ENCODE measurements around the gene ENG.

ENG gene

GRCh38 chr9:127875306-127875966, 21.0 kb upstream of the ENG start:
- H3K27ac ChIP-seq (ENCODE audit: low read length): no peak overlapping the region
- H3K27me3 ChIP-seq (ENCODE audit: low read depth, low read length): no peaks in the 10 kb centered on the region
- H3K4me1 ChIP-seq (ENCODE audit: low read length): peaks cover 11% of the 10 kb centered on the region
- TF ChIP-seq CTCF (IDR thresholded peaks at IDR 0.05; ENCODE audit: low read depth, low read length) (no peak), EZH2phosphoT487 (IDR thresholded peaks at IDR 0.05; ENCODE audit: low read depth) (no peak)
- no peak overlapping the region for H2AFZ ChIP-seq (ENCODE audit: low read depth, low read length)
- H4K20me1 ChIP-seq (ENCODE audit: insufficient read depth, low read length): no peaks in the 10 kb centered on the region
- no peaks in the 10 kb centered on the region for H3K79me2 ChIP-seq (ENCODE audit: low read length)
- H3K36me3 ChIP-seq (replicated peaks; ENCODE audit: low read depth, low read length): no peaks in the 10 kb centered on the region
- no peaks in the 10 kb centered on the region for H3K9me3 ChIP-seq (ENCODE audit: insufficient read depth, low read length)
- no peak overlapping the region for H3K4me2 ChIP-seq (ENCODE audit: low read length)
- no peak overlapping the region for H3K4me3 ChIP-seq (ENCODE audit: low read length)
- H3K9ac ChIP-seq (ENCODE audit: low read length): no peak overlapping the region

GRCh38 chr9:127874301-127875221, 20.1 kb upstream of the ENG start:
- Histone ChIP-seq H3K27me3 (ENCODE audit: low read depth, low read length) (no peaks in the 10 kb centered on the region), H3K9ac (ENCODE audit: low read length) (no peak overlapping the region), H4K20me1 (ENCODE audit: insufficient read depth, low read length) (no peaks in the 10 kb centered on the region), H3K9me3 (ENCODE audit: insufficient read depth, low read length) (no peaks in the 10 kb centered on the region), H3K36me3 (replicated peaks; ENCODE audit: low read depth, low read length) (no peaks in the 10 kb centered on the region), H2AFZ (ENCODE audit: low read depth, low read length) (no peak overlapping the region), H3K4me2 (ENCODE audit: low read length) (no peak overlapping the region), H3K4me3 (ENCODE audit: low read length) (no peak overlapping the region), H3K4me1 (ENCODE audit: low read length) (peaks cover 6% of the 10 kb centered on the region), H3K27ac (ENCODE audit: low read length) (no peak overlapping the region), H3K79me2 (ENCODE audit: low read length) (no peaks in the 10 kb centered on the region)
- TF ChIP-seq CTCF (IDR thresholded peaks at IDR 0.05; ENCODE audit: low read depth, low read length) (no peak), EZH2phosphoT487 (IDR thresholded peaks at IDR 0.05; ENCODE audit: low read depth) (no peak)

- Histone ChIP-seq H3K9ac (ENCODE audit: low read length) (no peak overlapping the region), H4K20me1 (ENCODE audit: insufficient read depth, low read length) (no peaks in the 10 kb centered on the region), H3K4me1 (ENCODE audit: low read length) (peaks cover 3% of the 10 kb centered on the region), H3K4me3 (ENCODE audit: low read length) (no peak overlapping the region), H3K27ac (ENCODE audit: low read length) (no peak overlapping the region), H3K27me3 (ENCODE audit: low read depth, low read length) (no peaks in the 10 kb centered on the region), H2AFZ (ENCODE audit: low read depth, low read length) (no peak overlapping the region), H3K36me3 (replicated peaks; ENCODE audit: low read depth, low read length) (no peaks in the 10 kb centered on the region), H3K4me2 (ENCODE audit: low read length) (no peak overlapping the region), H3K79me2 (ENCODE audit: low read length) (no peaks in the 10 kb centered on the region), H3K9me3 (ENCODE audit: insufficient read depth, low read length) (no peaks in the 10 kb centered on the region)
- TF ChIP-seq EZH2phosphoT487 (IDR thresholded peaks at IDR 0.05; ENCODE audit: low read depth): no peak
- no peak for TF ChIP-seq CTCF (IDR thresholded peaks at IDR 0.05; ENCODE audit: low read depth, low read length)
Observed at GRCh38 chr9:127873886-127874285, 19.4 kb upstream of the ENG start.

GRCh38 chr9:127873223-127873691, 18.8 kb upstream of the ENG start:
- Histone ChIP-seq H3K4me1 (ENCODE audit: low read length) (no peaks in the 10 kb centered on the region), H3K27ac (ENCODE audit: low read length) (no peak overlapping the region), H3K4me3 (ENCODE audit: low read length) (no peak overlapping the region), H3K79me2 (ENCODE audit: low read length) (no peaks in the 10 kb centered on the region), H3K9ac (ENCODE audit: low read length) (no peak overlapping the region), H3K27me3 (ENCODE audit: low read depth, low read length) (no peaks in the 10 kb centered on the region), H3K36me3 (replicated peaks; ENCODE audit: low read depth, low read length) (no peaks in the 10 kb centered on the region), H4K20me1 (ENCODE audit: insufficient read depth, low read length) (no peaks in the 10 kb centered on the region), H3K9me3 (ENCODE audit: insufficient read depth, low read length) (no peaks in the 10 kb centered on the region), H2AFZ (ENCODE audit: low read depth, low read length) (no peak overlapping the region), H3K4me2 (ENCODE audit: low read length) (no peak overlapping the region)
- TF ChIP-seq CTCF (IDR thresholded peaks at IDR 0.05; ENCODE audit: low read depth, low read length): no peak
- TF ChIP-seq EZH2phosphoT487 (IDR thresholded peaks at IDR 0.05; ENCODE audit: low read depth): no peak
